Skin epidermis (tissue), 12 donors: ENCODE data around the gene WWC2.
A peak's percentile ranks its signal among the peaks of the same experiment; 100 is the strongest.

Experiments used
- H3K27ac ChIP-seq, 21 experiments: fragments of 200-600 bp; sonication (generic) in 11 of 21; one replicate each; pipeline ENCODE4 v1.5.0; 2020; ENCODE audit warnings: mild to moderate bottlenecking in 3 of 21, inconsistent platforms in 2 of 21, moderate library complexity in 2 of 21
- H3K4me3 ChIP-seq, 7 experiments: fragments of 200-600 bp; sonication (generic) in 2 of 7; one replicate each; pipeline ENCODE4 v1.5.0; 2020; ENCODE audit warnings: inconsistent platforms in 2 of 7, mild to moderate bottlenecking in 2 of 7, moderate library complexity in 1 of 7

The WWC2 gene

DNA sequence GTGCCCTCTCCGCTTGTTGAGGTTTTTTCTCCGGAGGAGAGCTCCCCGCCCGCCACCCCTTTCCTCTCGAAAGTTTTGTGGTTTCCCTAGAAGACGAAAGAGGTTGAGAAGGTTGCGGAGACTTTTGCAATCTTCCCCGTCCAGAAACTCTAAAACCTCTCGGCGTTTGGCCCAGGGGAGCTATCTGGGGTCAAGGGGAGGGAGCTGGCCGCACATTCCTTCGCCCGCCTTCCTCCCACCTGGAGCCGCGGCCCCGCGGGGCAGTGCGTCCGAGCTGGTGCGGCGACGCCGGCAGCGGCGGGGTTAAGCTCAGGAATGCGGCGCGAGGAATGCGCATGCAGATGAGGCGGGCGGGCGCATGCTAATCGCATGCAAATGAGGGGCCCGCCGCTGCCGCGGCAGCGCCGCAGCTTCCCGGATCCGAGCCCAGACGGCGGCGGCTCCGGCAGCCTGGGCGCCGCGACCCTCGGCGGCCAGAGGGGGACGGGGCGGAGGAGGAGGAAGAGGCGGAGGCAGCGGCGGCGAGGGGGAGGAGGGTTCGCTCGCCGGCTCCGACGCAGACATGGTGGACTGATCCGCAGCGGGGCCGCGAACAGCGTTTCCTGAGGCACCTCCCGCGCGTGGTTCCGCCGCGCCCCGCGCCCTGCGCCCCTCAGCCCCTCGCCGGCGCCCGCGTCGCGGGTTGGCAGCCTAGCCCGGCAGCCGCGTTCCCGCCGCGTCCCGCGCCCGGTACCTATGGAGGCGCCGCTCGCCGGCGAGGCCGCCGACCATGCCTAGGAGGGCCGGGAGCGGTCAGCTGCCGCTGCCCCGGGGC lies at the start of gene WWC2:
WWC2 (plus strand) TSS at position 535 of the 814 bp plus-strand sequence; CDS start at position 770, 235 bp downstream.
- Histone ChIP-seq H3K4me3 (peak within 1 kb of the TSS; percentile 53 to 92 (median 79)), H3K27ac (peak within 1 kb of the TSS; percentile 78 to 97 (median 90))

DNA sequence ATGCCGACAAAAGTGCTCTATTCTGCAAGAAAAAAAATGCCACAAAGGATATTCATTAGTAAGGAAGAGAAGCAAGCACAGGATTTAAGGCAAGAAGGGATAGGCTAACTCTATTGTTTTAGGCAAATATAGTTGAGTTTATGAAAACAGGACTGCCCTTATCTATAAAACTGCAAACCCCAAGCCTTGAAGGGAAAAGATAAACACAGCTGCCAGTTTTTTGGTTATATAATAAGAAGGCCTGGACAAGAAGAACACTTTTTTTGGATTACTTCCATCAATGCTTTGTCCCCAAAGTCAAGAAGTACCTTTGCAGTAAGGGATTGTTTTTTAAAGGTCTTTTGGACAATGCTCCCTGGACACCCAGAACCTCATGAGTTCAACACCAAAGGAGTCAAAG lies 45.4 kb upstream of the WWC2 start:
- Histone ChIP-seq H3K4me3 (no peak overlapping the region), H3K27ac (no peak overlapping the region)

DNA sequence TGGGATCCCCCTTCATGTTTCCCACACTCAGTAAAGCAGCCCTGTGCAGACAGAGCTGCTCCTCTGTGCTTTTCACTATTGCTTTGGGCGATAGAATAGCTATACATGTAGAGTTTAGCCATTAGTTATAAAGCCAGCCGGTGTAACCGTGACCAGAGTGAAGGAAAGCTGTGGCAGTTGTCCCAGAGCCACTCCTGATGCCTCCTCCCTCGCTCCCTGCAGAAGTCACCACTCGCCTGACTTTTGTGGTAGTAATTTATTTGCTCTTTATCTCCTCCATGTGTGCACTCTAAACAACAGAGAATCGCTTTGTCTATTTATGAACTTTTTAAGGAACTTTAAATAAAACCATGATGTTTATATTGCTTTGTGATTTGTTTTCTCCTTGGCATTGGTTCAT lies 41.8 kb upstream of the WWC2 start:
- Histone ChIP-seq H3K27ac (no peak overlapping the region), H3K4me3 (no peak overlapping the region)

DNA sequence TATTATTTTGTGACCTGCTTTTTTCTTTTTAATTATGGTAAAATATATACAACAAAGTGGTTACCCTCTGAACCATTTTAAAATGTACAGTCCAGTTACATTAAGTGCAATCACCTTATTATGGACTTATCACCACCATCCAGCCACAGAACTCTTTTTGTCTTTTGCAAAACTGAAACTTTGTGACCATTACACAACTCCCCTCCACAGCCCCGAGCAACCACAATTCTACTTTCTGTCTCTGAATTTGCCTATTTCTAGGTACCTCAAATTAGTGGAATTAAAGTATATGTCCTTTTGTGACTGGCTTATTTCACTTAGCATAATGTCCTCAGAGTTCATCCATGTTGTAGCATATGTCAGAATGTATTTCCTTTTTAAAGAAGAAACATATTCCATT lies 39.3 kb upstream of the WWC2 start:
- H3K4me3 ChIP-seq: no peak overlapping the region

DNA sequence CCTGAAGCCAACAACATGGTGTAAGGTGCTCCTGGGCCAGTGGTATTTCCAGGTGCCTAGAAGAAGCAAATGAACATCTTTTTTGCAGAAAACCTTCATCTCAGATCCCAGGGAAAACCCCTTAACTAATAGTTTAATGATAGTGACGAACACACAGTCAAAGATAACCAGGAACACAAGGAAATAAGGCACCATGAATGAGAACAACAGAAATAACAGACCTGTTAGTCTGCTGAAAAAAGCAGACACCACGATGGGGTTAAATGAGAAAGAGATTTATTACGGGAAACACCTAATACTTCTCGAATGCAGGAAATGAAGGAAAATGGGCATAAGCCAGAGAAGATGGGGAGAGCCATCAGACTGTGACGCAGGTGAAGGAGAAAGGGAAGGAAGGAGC lies 30.6 kb upstream of the WWC2 start:
- no peak overlapping the region for H3K4me3 ChIP-seq
- H3K27ac ChIP-seq: no peak overlapping the region

More for the DNA sequence above, 39.3 kb upstream of the WWC2 start:
- no peak overlapping the region for H3K27ac ChIP-seq

DNA sequence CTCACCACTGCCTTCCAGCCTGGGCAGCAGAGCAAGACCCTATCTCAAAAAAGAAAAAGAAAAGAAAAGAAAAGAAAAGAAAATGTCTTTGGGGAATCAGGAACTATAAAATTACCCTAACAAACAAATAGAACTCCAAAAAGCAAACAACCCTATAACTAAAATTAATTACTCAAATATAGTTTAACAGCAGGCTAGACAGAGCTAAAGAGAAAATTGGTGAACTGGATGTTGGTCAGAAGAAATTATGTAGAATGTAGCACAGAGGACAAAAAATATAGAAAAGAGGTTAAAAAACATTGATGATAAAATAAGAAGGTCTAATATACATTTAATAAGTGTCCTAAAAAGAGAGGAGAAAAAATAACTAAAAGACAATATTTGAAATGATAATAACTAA lies 27.8 kb upstream of the WWC2 start:
- Histone ChIP-seq H3K4me3 (no peak overlapping the region), H3K27ac (no peak overlapping the region)

DNA sequence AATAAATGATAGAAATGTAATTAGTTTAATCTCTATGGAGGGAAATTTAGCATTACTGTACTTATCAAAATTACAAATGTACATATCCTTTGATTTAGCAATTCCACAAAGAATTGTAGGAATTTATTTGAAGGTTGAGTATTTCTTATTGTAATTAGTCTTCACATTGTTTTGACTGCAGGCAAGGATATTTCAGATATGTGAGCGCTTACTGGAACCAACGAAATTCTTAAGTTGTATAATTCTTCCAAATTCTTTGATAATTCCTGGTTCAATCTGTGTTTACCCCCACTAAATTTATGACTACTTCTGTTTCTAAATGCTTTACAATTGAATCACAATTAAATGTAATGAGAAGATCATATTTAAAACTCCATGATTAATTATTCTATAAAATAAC lies 26.9 kb upstream of the WWC2 start:
- H3K4me3 ChIP-seq: no peak overlapping the region
- no peak overlapping the region for H3K27ac ChIP-seq

DNA sequence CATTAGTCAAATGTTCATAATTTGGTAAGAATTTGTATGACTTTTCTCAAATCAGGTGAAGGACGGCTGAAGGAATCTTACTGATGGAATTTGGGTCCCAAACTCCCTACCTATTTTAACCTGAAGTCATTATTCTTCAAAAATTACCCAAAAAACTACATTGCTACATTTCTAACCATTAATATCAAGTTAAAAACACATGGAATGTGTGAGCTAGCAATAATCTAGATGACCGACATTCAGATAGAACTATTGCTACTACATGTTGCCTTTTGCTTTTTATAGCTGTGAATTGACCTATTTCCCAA lies 25.3 kb upstream of the WWC2 start:
- H3K4me3 ChIP-seq: no peak overlapping the region

DNA sequence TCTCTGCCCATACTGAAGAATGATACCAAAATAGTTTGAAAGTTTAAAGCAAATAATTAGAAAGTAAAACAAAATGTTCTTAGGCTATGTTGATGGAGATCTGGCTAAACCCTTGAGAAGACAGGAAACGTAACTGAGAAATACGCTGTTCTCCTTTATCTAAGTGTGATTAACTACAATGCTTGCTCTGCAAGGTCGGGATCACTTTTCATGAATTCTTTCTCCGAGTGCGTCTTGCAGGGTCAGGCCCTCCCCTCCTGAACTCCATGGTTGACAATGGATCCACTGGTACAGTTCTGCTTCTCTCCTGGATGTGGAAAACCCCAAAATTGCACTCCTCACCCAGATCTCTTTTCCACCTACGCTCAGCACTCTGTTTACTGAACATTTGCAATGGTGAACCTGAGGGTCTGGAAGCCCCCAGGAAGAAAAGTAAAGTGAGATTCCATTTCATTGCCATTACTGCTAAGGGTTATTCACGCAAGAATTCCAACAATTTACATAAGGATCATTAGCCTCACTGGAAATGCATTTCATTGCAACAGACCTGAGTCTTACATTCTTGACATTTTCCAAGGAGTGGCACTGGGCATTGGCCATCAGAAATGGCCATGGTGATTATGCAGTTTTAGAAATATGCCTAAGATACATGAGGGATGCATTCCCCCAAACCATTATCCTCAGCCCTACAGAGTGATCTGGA lies 24.6 kb upstream of the WWC2 start:
- no peak overlapping the region for H3K27ac ChIP-seq
- no peak overlapping the region for H3K4me3 ChIP-seq

More for the DNA sequence above, 25.3 kb upstream of the WWC2 start:
- H3K27ac ChIP-seq: no peak overlapping the region

DNA sequence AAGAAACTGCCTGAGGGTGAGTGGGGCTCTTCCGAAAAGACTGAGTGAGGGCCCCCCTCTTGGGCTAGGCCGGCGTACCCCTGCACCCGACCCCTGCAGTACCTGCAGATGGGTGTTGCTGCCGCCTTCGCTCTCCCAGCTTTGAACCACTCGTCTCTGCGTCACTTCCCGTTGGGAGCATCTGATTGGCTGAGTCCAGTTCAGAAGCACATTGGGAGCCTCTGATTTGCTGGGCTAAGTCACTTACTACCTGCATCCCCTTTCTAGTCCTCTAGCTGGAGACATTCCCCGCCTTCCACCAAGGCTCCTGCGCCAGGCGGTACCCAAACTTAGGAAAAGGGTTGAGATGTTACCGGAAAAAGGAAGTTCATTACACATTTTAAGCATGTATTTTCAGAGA lies 20.4 kb upstream of the WWC2 start:
- no peak overlapping the region for H3K4me3 ChIP-seq
- H3K27ac ChIP-seq: no peak overlapping the region

DNA sequence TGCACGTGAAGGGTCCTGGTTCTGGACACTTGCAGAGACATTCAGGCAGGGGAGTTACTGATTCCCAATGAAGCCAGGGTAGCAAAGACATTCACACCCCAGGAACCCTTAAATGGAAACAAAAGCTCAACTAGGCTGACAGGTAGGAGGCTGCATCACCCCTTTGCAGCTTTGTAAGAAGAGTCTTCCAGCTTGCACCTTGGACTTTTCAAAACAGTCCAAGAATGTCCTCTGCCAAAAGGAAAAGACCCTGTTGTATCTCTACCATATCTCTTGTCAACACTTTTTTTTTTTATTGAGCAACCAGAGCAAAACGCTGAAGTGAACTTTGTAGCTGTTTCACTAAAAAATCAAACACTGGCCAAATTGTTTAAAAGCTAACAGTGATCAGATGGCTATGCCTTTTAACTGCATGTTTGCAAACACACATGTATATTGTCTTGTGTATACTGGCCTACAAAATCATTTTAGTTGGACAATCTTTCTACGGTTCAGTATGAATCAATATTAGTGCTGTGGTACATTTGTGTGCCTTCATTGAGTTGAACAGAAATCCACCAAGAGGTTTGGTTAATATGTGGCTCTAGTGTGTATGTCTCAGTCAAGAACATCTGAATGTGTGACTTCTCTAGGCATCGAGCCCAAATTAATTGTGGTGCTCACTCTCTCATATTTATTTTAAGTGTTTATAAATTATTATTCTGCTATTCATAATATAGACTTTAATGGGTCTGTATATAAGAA lies 18.5 kb upstream of the WWC2 start:
- Histone ChIP-seq H3K4me3 (no peak overlapping the region), H3K27ac (no peak overlapping the region)

DNA sequence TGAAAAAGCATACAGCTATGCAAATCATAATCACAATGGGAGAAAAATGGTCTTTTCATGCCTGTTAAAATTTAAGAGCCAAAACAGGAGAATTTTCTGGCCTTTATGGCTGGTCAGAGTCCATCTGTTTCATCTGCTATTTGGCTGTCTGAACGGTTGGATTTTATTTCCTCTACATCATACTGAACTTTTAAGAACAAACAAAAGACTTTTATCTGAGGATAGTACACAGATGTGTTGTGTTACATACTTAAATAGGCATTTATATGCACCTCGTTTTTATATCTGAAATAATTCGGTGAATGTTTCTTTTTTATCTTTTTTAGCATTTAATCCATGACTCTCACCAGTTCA lies 18.0 kb upstream of the WWC2 start:
- H3K4me3 ChIP-seq: no peak overlapping the region
- H3K27ac ChIP-seq: no peak overlapping the region

DNA sequence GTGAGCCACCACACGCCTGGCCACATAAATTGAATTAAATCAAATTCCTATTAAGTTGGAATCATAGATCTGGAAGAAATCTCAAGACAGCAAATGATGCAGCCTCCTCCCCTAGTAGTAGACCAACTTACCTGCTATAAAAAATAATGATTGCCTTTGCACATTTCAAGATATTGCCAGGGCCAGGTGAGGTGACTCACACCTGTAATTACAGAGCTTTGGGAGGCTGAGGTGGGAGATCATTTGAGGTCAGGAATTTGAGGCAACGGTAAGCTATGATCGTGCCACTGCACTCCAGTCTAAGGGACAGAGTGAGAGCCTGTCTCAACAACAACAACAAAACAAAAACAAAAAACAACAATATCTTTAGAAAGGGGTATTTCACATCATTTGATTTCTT lies 17.0 kb upstream of the WWC2 start:
- H3K4me3 ChIP-seq: no peak overlapping the region
- H3K27ac ChIP-seq: no peak overlapping the region

DNA sequence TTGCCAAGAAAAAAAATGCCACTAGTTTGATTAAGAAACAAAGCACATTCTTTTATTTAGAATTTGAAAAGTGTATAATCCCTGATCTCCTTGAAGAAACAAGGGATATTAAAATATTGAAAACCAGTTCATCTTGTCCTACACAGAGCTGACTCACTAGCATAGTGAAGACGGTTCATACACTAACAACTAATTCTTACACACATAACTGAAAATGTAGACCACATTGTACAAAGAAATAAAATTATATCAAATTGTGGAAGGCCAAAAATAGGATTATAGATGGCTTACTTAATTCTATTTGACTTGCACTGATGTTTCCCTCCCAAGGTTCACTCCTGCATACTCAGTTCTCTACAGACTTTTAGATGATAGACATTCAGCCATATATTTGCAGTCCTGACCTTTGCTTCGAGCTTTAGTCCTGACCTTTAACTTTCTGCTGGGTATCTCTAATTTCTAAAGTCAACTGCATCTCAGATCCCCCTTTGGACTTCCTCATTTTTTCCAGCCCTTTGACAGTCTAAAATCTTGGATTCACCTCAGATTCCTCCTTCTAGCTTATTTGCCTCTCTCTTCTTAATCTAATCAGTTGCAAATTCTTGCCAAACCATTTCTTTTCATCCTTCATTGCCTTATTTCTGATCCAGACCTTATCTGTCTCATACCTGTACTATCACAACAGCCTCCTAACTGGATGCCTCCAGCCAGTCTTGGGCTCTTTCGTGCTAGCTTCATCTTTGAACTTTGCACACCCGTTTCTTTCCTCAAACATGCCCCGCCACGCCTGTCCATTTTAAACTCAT lies 4.5 kb upstream of the WWC2 start:
- Histone ChIP-seq H3K27ac (peak overlapping the region in 1 of 21 experiments; percentile 10), H3K4me3 (no peak overlapping the region)

DNA sequence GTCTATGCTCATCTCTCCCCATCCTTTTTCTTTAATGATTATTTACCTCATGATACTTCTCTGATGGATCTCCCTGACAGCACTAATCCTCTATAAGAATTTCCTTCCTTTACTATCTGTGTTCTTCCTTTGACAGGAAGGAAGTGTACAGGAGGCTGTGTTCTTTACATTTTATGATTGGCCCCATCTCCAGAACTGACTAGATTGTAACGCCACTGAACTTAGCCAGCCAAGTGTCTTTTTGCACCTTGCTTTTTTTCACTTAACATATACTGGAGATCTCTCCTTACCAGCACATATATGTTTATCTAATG lies 3.9 kb upstream of the WWC2 start:
- Histone ChIP-seq H3K27ac (no peak overlapping the region), H3K4me3 (no peak overlapping the region)

DNA sequence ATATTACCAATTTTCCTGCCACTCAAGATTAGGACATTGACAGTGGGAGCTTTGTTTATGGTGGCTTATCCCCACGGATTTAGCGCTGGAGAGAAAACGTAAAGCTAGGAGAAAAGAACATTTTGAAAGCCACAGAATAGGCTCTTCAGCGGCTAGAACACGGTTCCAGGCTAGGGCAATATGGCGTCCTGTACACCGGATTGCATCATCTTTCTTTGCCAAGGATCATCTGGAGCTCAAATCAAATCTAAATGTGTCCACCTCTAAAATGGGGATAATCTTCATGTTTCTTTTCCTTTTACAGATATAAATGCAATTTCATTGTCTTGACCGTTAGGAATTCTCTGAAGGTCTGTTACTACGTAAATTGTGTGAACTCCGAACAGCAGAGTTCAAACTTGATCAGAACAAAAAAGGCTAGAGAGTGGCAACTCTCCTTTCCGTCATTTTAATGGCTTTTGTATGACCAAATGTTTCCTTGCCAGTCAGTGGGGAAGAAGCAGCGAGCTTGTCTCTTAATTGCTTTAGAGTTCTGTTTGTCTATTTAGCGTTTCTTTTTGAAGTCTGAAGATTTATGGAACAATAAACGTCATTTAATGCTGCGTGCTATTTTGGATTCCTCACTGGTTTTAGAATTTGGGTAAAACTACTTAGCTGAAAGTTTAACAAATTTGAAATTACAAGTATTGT lies 2.6 kb upstream of the WWC2 start:
- H3K27ac ChIP-seq: no peak overlapping the region
- H3K4me3 ChIP-seq: no peak overlapping the region

DNA sequence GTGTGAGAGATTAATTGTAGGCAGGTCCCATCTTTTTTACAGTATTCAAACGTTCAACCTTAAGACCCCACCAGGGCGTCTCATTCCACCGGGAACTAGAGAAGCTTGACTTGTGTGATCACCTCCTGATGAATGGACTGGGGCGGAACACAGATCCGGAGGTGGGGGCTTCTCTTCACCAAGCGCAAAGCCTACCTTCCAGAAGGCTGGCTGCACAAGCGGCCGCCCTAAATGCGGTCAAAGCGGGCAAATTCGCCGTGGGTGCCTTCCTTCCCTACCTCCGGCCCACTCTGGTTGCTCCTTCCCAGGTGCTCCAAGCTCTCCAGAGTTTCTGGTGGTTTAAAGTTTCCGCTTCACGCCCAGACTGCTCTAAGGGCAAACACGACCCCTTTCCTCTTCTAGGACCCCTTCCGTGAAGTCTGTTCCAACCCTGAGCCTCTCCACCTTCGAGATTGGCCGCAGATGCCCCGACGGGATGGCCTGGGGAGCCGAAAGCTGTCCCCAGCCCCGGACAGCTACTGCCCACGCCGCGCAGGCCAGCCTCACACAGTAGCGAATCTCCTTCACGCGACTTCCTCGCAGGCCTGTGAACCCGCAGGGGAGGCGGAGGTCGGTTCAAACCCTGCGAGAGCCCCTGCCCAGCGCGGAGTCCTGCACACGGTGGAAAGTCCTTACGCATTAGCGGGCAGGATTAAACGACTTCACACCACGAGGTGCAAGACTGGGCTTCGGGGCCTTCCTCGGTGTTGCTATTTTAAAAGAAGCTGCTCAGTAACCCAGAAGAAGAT lies 1.6 kb upstream of the WWC2 start:
- Histone ChIP-seq H3K4me3 (peak overlapping the region; percentile 53 to 92 (median 79)), H3K27ac (peak overlapping the region; percentile 78 to 97 (median 90))

DNA sequence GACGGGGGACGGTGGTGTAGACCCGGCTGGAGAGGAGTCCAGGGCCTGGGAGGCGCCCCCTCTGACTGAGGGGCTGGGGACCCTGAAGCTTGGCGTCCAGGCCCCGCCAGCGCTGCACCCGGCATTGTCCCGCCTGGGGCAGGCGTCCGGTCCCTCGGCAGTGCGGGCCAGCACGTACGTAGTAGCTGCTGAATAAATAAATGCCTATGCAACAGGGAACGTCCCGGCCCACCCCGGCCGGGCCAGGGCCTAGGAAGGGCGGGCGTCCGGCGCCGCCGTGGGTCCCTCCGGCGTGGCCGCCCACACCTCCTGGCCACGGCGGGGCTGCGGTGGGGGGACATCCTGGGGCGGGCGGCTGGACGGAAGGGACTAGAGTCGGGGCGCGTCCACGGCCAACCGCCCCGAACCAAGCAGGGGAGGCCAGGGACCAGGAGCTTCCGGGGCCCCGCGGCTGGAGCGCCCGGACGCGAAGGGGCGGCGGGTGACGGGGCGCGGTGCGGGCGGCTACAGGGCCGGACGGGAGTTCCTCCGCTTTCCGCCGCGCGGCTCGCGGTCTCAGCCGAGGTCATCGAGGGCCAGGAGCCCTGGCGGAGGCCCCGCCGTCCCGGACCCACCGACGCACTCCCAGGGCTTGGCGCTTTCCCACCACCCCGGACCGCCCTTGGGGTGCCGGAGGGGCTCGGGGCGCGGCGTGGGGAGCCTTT lies 886 bp upstream of the WWC2 start:
- Histone ChIP-seq H3K27ac (peak overlapping the region; percentile 78 to 97 (median 90)), H3K4me3 (peak overlapping the region; percentile 53 to 92 (median 79))
